Measurements from ENCODE around the gene TLE2.
"Not testable (repeated sequence)": the region's sequence is repeated elsewhere in the genome, so short reads cannot be mapped to it uniquely, and the experiment has no call there.

The TLE2 gene

GRCh38 chr19:3012059-3012458, 17.0 kb downstream of the TLE2 start:
- not testable (repeated sequence) for DNase-seq

GRCh38 chr19:3010871-3011270, 18.2 kb downstream of the TLE2 start:
- no peak for DNase-seq

GRCh38 chr19:3008994-3009393, 20.1 kb downstream of the TLE2 start:
- DNase-seq: no peak

GRCh38 chr19:3007975-3008374, 21.1 kb downstream of the TLE2 start:
- DNase-seq: no peak

GRCh38 chr19:3006075-3006767, 22.9 kb downstream of the TLE2 start:
- no peak for DNase-seq

- no peak for DNase-seq
These were observed 23.7 kb downstream of the TLE2 start for GRCh38 chr19:3005345-3005744.

- DNase-seq: no peak
These were observed 24.6 kb downstream of the TLE2 start for GRCh38 chr19:3004522-3004921.

- no peak for DNase-seq
These were observed 26.0 kb downstream of the TLE2 start for GRCh38 chr19:3003046-3003445.

- no peak for DNase-seq
These were observed 27.8 kb downstream of the TLE2 start for GRCh38 chr19:3001235-3001800.

- DNase-seq: no peak
These were observed 30.4 kb downstream of the TLE2 start for GRCh38 chr19:2998642-2999041.

- no peak for DNase-seq
These were observed 31.4 kb downstream of the TLE2 start for GRCh38 chr19:2997720-2998119.

GRCh38 chr19:2994588-2995131, 34.4 kb downstream of the TLE2 start:
- no peak for DNase-seq

- DNase-seq: no peak
These were observed 35.5 kb downstream of the TLE2 start for GRCh38 chr19:2993579-2993978.

- DNase-seq: no peak
These were observed 36.1 kb downstream of the TLE2 start for GRCh38 chr19:2992958-2993357.

GRCh38 chr19:2992333-2992732, 36.7 kb downstream of the TLE2 start:
- not testable (repeated sequence) for DNase-seq

- DNase-seq: no peak
These were observed 39.7 kb downstream of the TLE2 start for GRCh38 chr19:2989236-2989946.

GRCh38 chr19:2988568-2988967, 40.5 kb downstream of the TLE2 start:
- DNase-seq: no peak

- no peak for DNase-seq
These were observed 41.3 kb downstream of the TLE2 start for GRCh38 chr19:2987797-2988196.

- DNase-seq: no peak
These were observed 42.0 kb downstream of the TLE2 start for GRCh38 chr19:2986951-2987524.

GRCh38 chr19:2984215-2984528, 44.9 kb downstream of the TLE2 start:
- DNase-seq: no peak

GRCh38 chr19:2983351-2984214, 45.5 kb downstream of the TLE2 start:
- no peak for DNase-seq

- DNase-seq: no peak
These were observed 46.1 kb downstream of the TLE2 start for GRCh38 chr19:2982983-2983350.

GRCh38 chr19:2982561-2982960, 46.5 kb downstream of the TLE2 start:
- no peak for DNase-seq
